GM23338 (cell line): Measurements from ENCODE around the gene DYSF.

Source experiments
- EZH2 ChIP-seq: fragments of 200-600 bp; sonication (generic); IDR thresholded peaks from one replicate; pipeline ENCODE4 v1.8.0; 2017; ENCODE audit warnings: antibody characterized with exemption, mild to moderate bottlenecking, low read depth; ENCODE audit not compliant: unreplicated experiment
- POLR2AphosphoS5 ChIP-seq: IDR thresholded peaks from 2 replicates; pipeline ENCODE4 v1.6.1; 2016; ENCODE audit warnings: antibody characterized with exemption, low read depth
- TF ChIP-seq, protein P1 (sequence below), 2 experiments: fragments of 200-600 bp in 1 of 2; sonication (generic) in 1 of 2; conservative IDR thresholded peaks; 2 replicates each; pipeline versions ENCODE4 v1.5.1 to v1.6.1; 2016 to 2017; ENCODE audit warnings: antibody characterized with exemption in 2 of 2, low read depth in 2 of 2, mild to moderate bottlenecking in 2 of 2, moderate library complexity in 1 of 2
- TF ChIP-seq, protein P2 (sequence below): IDR thresholded peaks from 2 replicates; pipeline ENCODE4 v1.6.1; 2016; ENCODE audit warnings: antibody characterized with exemption
- TF ChIP-seq, protein P3 (sequence below): IDR thresholded peaks from one replicate; pipeline ENCODE4 v1.6.1; 2018; ENCODE audit warnings: antibody characterized with exemption; ENCODE audit not compliant: unreplicated experiment

DNA sequence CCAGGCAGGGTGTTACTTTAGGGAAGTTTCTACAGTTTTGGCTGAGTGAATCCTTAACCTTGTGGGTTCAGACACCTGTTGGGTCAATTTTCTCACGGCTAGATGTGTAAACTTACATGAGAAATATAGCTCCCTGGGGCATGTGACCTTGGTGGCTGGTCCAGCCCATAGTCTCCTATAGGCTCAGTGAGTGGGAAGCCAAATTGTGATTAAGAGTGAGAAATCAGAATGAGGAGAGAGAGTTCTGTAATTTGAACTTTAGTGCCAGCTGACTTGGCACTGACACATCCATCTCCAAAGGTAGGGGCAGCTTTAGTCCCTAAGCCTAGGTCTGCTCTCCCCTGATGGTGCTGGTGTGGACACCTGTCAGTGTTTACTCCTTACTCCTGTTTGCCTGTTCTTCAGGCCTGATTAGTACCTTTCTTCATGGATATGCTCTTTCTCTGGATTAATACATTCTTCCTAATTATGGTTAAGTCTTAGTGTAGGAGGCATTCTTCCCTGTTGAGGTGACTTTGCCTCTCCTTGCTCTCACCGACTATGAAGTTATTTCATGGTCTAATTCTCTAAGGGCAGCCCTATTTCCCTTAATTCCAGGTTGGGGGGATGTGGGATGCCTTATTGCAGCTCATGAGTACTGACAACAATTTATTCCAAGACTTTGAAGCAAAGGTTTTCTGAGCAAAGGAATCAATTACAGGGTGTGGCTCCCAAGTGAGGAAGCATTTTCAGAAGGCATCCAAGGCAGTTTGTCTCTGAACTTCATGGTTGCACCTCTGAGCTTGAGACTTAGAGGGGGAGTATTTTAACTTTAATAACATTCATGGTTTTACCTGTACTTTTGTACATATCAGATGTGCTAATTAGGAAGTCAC lies 177.3 kb downstream of the DYSF start:
- no peak for TF ChIP-seq EZH2
- TF ChIP-seq, protein P1, sequence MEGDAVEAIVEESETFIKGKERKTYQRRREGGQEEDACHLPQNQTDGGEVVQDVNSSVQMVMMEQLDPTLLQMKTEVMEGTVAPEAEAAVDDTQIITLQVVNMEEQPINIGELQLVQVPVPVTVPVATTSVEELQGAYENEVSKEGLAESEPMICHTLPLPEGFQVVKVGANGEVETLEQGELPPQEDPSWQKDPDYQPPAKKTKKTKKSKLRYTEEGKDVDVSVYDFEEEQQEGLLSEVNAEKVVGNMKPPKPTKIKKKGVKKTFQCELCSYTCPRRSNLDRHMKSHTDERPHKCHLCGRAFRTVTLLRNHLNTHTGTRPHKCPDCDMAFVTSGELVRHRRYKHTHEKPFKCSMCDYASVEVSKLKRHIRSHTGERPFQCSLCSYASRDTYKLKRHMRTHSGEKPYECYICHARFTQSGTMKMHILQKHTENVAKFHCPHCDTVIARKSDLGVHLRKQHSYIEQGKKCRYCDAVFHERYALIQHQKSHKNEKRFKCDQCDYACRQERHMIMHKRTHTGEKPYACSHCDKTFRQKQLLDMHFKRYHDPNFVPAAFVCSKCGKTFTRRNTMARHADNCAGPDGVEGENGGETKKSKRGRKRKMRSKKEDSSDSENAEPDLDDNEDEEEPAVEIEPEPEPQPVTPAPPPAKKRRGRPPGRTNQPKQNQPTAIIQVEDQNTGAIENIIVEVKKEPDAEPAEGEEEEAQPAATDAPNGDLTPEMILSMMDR (conservative IDR thresholded peaks at IDR 0.05; ENCODE audit: low read depth in 2 of 2) = no peak
- TF ChIP-seq POLR2AphosphoS5 = no peak
- TF ChIP-seq, protein P2, sequence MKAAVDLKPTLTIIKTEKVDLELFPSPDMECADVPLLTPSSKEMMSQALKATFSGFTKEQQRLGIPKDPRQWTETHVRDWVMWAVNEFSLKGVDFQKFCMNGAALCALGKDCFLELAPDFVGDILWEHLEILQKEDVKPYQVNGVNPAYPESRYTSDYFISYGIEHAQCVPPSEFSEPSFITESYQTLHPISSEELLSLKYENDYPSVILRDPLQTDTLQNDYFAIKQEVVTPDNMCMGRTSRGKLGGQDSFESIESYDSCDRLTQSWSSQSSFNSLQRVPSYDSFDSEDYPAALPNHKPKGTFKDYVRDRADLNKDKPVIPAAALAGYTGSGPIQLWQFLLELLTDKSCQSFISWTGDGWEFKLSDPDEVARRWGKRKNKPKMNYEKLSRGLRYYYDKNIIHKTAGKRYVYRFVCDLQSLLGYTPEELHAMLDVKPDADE = no peak
- TF ChIP-seq, protein P3, sequence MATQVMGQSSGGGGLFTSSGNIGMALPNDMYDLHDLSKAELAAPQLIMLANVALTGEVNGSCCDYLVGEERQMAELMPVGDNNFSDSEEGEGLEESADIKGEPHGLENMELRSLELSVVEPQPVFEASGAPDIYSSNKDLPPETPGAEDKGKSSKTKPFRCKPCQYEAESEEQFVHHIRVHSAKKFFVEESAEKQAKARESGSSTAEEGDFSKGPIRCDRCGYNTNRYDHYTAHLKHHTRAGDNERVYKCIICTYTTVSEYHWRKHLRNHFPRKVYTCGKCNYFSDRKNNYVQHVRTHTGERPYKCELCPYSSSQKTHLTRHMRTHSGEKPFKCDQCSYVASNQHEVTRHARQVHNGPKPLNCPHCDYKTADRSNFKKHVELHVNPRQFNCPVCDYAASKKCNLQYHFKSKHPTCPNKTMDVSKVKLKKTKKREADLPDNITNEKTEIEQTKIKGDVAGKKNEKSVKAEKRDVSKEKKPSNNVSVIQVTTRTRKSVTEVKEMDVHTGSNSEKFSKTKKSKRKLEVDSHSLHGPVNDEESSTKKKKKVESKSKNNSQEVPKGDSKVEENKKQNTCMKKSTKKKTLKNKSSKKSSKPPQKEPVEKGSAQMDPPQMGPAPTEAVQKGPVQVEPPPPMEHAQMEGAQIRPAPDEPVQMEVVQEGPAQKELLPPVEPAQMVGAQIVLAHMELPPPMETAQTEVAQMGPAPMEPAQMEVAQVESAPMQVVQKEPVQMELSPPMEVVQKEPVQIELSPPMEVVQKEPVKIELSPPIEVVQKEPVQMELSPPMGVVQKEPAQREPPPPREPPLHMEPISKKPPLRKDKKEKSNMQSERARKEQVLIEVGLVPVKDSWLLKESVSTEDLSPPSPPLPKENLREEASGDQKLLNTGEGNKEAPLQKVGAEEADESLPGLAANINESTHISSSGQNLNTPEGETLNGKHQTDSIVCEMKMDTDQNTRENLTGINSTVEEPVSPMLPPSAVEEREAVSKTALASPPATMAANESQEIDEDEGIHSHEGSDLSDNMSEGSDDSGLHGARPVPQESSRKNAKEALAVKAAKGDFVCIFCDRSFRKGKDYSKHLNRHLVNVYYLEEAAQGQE = no peak
